ENCODE results near the gene DDX27. TPM values are rescaled to one million over a fixed set of nuclear protein-coding genes. Genes with fewer than 3 reads are reported as not detected.
"Not testable (repeated sequence)": the region's sequence is repeated elsewhere in the genome, so short reads cannot be mapped to it uniquely, and the experiment has no call there.

The DDX27 gene, protein sequence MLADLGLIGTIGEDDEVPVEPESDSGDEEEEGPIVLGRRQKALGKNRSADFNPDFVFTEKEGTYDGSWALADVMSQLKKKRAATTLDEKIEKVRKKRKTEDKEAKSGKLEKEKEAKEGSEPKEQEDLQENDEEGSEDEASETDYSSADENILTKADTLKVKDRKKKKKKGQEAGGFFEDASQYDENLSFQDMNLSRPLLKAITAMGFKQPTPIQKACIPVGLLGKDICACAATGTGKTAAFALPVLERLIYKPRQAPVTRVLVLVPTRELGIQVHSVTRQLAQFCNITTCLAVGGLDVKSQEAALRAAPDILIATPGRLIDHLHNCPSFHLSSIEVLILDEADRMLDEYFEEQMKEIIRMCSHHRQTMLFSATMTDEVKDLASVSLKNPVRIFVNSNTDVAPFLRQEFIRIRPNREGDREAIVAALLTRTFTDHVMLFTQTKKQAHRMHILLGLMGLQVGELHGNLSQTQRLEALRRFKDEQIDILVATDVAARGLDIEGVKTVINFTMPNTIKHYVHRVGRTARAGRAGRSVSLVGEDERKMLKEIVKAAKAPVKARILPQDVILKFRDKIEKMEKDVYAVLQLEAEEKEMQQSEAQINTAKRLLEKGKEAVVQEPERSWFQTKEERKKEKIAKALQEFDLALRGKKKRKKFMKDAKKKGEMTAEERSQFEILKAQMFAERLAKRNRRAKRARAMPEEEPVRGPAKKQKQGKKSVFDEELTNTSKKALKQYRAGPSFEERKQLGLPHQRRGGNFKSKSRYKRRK
- 10 to 100 TPM; 32.6 to 76.5 (median 46.7) TPM for polyA plus RNA-seq (ENCODE audit: low read depth in 6 of 6)

- H3K4me1 Mint-ChIP-seq, result peaks cover 21 to 40% (median 29%) of the 10 kb centered on the region in 3 donors
- peak; percentile 97 for DNase-seq
- peak; percentile 91 for ATAC-seq (ENCODE audit: low read depth in 2 of 2)
- peak within 1 kb of the TSS; percentile 97 to 100 (median 100) for H3K27ac Mint-ChIP-seq
- peaks cover 0 to 2% (median 0%) of the 10 kb centered on the region in 7 donors for H3K9me3 Mint-ChIP-seq
- H3K36me3 Mint-ChIP-seq, result no peaks in the 10 kb centered on the region
- peak within 1 kb of the TSS; percentile 88 to 99 (median 96) for H3K4me3 Mint-ChIP-seq
- no peaks in the 10 kb centered on the region for H3K27me3 Mint-ChIP-seq
Observed at GRCh38 chr20:49219091-49219923, at the start of gene DDX27. Gene DDX27, plus strand, starts transcription at chr20:49219416. Its CDS starts 33 bp downstream, at chr20:49219449.

- DNase-seq (no peak), ATAC-seq (ENCODE audit: low read depth in 2 of 2) (no peak)
- Mint-ChIP-seq H3K4me1 (peaks cover 24 to 33% (median 26%) of the 10 kb centered on the region in 3 donors), H3K27me3 (no peaks in the 10 kb centered on the region), H3K27ac (peak overlapping the region in 1 of 6 donors; percentile 51), H3K9me3 (no peaks in the 10 kb centered on the region), H3K4me3 (no peak overlapping the region), H3K36me3 (peaks cover 0 to 10% of the 10 kb centered on the region in 2 donors)
Observed at GRCh38 chr20:49169547-49169946, 49.7 kb upstream of the DDX27 start.

DNA sequence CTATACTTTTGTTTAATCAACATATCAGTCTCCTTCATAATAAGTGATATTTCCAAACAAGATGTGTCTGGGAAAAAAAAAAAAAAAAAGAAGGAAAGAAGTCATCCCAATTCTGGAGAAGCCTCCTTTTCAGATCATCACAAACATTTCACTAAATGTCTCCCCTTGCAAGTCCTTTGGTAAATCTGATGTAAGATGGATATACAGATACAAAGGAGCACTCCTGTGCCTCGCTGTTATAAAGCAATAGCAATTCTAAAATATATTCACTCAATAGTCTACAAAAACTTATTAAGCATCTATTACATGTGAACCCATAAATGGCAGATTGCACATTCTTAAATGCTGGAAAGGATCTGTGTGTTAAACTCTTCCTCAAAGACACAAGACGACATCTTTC is 48.5 kb upstream of the DDX27 start:
- no peak for ATAC-seq (ENCODE audit: low read depth in 2 of 2)
- Mint-ChIP-seq H3K4me3 (no peak overlapping the region), H3K9me3 (no peaks in the 10 kb centered on the region), H3K36me3 (peaks cover 0 to 10% of the 10 kb centered on the region in 2 donors), H3K4me1 (peaks cover 23 to 33% (median 24%) of the 10 kb centered on the region in 3 donors), H3K27me3 (no peaks in the 10 kb centered on the region), H3K27ac (peak overlapping the region in 1 of 6 donors; percentile 51)
- no peak for DNase-seq

DNA sequence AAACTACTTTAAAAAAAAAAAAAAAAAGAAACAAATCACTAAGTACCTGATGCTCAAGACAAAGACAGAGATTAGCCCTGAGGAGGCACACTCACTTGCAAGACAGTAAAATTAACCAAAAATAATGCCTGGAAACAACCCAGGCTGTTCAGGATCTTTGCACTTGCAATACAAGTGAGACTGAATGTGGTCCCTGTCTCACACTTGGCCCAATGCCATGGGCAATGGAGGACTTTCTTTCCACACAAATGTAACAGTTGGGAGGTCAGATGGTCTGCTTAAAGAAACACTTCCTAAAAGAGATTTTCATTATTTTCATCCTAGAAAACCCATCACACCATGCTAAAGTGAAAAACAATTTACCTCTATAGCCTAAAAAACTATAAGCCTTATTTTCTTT is 47.3 kb upstream of the DDX27 start:
- no peak overlapping the region for H3K4me3 Mint-ChIP-seq
- H3K27ac Mint-ChIP-seq, result peak overlapping the region in 2 of 6 donors; percentile 23 to 38
- H3K4me1 Mint-ChIP-seq, result peaks cover 11 to 26% (median 12%) of the 10 kb centered on the region in 3 donors
- H3K36me3 Mint-ChIP-seq, result peaks cover 0 to 10% of the 10 kb centered on the region in 2 donors
- no peaks in the 10 kb centered on the region for H3K27me3 Mint-ChIP-seq
- DNase-seq (no peak), ATAC-seq (ENCODE audit: low read depth in 2 of 2) (no peak)
- no peaks in the 10 kb centered on the region for H3K9me3 Mint-ChIP-seq

DNA sequence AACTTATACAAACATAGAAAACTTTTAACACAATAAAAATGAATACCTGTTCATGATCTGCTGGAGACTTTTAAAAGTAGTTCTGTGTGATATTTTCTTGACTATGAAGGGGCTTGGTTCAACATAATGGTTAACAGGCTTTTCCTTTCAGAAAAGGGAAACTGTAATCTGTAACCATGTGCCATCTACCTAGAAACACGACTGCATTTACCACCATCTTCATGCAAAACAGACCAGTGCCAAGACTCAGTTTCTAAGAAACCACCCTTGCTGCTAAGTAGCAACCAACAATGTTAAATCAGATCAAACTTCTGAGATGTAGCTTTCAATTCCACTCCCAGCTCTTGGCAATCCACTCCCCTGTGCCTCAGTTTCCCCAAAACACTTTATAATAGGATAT is 46.8 kb upstream of the DDX27 start:
- no peaks in the 10 kb centered on the region for H3K9me3 Mint-ChIP-seq
- H3K36me3 Mint-ChIP-seq, result peaks cover 0 to 10% of the 10 kb centered on the region in 2 donors
- no peak overlapping the region for H3K4me3 Mint-ChIP-seq
- DNase-seq (no peak), ATAC-seq (ENCODE audit: low read depth in 2 of 2) (no peak)
- no peaks in the 10 kb centered on the region for H3K27me3 Mint-ChIP-seq
- peak overlapping the region in 2 of 6 donors; percentile 23 to 38 for H3K27ac Mint-ChIP-seq
- H3K4me1 Mint-ChIP-seq, result peaks cover 8 to 22% (median 9%) of the 10 kb centered on the region in 3 donors

DNA sequence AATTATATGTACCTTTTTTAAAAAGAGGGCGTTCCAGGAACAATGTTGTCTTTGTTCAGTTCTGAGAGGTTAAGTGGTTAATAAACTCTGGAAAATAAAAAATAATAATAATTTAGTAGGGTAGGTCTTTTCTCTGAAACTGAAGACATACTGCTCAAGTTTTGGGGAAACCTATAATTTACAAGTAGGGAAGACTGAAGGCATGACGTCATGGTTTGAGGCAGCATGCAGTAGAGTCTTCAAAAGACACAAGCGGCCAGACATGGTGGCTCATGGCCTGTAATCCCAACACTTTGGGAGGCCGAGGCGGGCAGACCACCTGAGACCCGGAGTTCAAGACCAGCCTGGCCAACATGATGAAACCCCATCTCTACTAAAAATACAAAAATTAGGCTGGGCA is 45.0 kb upstream of the DDX27 start:
- H3K4me1 Mint-ChIP-seq, result peaks cover 4 to 25% (median 5%) of the 10 kb centered on the region in 3 donors
- H3K9me3 Mint-ChIP-seq, result no peaks in the 10 kb centered on the region
- H3K4me3 Mint-ChIP-seq, result no peak overlapping the region
- DNase-seq, result no peak
- ATAC-seq (ENCODE audit: low read depth in 2 of 2), result no peak
- peak overlapping the region in 1 of 6 donors; percentile 70 for H3K27ac Mint-ChIP-seq
- peaks cover 0 to 10% of the 10 kb centered on the region in 2 donors for H3K36me3 Mint-ChIP-seq
- no peaks in the 10 kb centered on the region for H3K27me3 Mint-ChIP-seq

- H3K9me3 Mint-ChIP-seq, result no peaks in the 10 kb centered on the region
- peaks cover 29 to 63% (median 36%) of the 10 kb centered on the region in 3 donors for H3K4me1 Mint-ChIP-seq
- H3K27me3 Mint-ChIP-seq, result no peaks in the 10 kb centered on the region
- no peak for DNase-seq
- peak; percentile 32 to 46 for ATAC-seq (ENCODE audit: low read depth in 2 of 2)
- H3K27ac Mint-ChIP-seq, result peak overlapping the region in 4 of 6 donors; percentile 6 to 67 (median 36)
- no peak overlapping the region for H3K4me3 Mint-ChIP-seq
- no peaks in the 10 kb centered on the region for H3K36me3 Mint-ChIP-seq
Observed at GRCh38 chr20:49179368-49180277, 39.6 kb upstream of the DDX27 start.

DNA sequence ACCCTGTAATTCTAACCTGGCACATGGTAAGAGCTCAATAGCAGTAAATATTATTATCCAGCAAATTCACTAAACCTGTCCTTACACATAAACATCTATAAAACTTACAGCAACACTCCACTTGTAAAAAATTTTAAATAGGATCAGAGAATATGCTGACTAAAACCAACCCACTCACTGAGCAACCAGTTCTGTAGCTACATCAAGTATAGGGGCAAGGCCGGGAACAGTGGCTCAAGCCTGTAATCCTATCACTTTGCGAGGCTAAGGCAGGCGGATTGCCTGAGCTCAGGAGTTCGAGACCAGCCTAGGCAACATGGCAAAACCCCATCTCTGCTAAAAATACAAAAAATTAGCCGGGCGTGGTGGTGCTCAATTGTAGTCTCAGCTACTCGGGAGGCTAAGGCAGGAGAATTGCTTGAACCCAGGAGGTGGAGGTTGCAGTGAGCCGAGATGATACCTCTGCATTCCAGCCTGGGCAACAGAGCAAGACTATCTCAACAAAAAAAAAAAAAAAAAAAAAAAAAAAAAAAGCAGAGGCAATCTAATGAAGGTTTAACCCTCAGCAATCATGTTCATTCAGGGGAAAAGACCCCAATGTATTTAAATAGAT is 37.8 kb upstream of the DDX27 start:
- no peak for DNase-seq
- peak overlapping the region in 4 of 6 donors; percentile 43 to 80 (median 54) for H3K27ac Mint-ChIP-seq

GRCh38 chr20:49183444-49183843 is 35.8 kb upstream of the DDX27 start:
- Mint-ChIP-seq H3K4me3 (peak overlapping the region in 1 of 8 donors; percentile 66), H3K36me3 (no peaks in the 10 kb centered on the region), H3K27me3 (no peaks in the 10 kb centered on the region), H3K9me3 (no peaks in the 10 kb centered on the region), H3K27ac (no peak overlapping the region), H3K4me1 (peaks cover 42 to 68% (median 59%) of the 10 kb centered on the region in 3 donors)
- no peak for DNase-seq
- ATAC-seq (ENCODE audit: low read depth in 2 of 2), result no peak

More for the DNA sequence above, 37.8 kb upstream of the DDX27 start:
- H3K4me1 Mint-ChIP-seq, result peaks cover 30 to 67% (median 46%) of the 10 kb centered on the region in 3 donors
- ATAC-seq (ENCODE audit: low read depth in 2 of 2), result no peak
- no peaks in the 10 kb centered on the region for H3K9me3 Mint-ChIP-seq
- H3K27me3 Mint-ChIP-seq, result no peaks in the 10 kb centered on the region
- no peak overlapping the region for H3K4me3 Mint-ChIP-seq
- H3K36me3 Mint-ChIP-seq, result no peaks in the 10 kb centered on the region

DNA sequence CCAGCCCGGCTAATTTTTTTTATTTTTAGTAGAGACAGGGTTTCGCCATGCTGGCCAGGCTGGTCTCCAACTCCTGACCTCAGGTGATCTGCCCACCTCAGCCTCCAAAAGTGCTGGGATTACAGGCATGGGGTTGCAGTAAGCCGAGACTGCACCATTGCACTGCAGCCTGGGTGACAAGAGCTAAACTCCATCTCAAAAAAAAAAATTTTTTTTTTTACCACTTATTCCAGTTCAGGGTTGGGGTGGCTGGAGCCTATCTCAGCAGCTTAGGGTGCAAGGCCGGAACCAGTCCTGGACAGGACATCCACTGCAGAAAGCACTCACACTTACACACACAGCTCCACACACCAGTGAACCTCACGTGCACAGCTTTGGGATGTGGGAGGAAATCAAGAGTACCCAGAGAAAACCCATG is 35.1 kb upstream of the DDX27 start:
- H3K4me3 Mint-ChIP-seq, result peak overlapping the region in 3 of 8 donors; percentile 47 to 64 (median 52)
- H3K27ac Mint-ChIP-seq; ATAC-seq (ENCODE audit: low read depth in 2 of 2); H3K27me3 Mint-ChIP-seq; DNase-seq; H3K36me3 Mint-ChIP-seq; H3K9me3 Mint-ChIP-seq: not testable (repeated sequence)
- peaks cover 45 to 67% (median 63%) of the 10 kb centered on the region in 3 donors for H3K4me1 Mint-ChIP-seq

DNA sequence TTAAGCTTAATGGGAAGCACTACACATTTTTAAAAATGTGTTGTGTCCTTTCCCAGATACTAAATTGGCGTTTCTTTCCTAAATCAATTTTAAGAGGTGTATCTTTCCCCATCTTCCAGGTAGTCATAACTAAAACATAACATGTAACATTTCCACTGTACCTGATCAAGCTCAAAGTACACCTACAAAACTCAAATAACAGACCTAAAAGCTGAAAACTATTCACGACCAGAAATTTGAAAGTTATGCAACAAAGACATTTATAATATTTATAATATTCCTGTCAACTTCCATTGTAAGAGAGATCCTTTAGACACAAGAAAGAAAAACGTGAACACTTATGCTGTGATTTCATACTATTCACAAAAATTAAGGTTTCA is 34.5 kb upstream of the DDX27 start:
- Mint-ChIP-seq H3K27ac (peak overlapping the region in 1 of 6 donors; percentile 55), H3K9me3 (no peaks in the 10 kb centered on the region), H3K4me3 (peak overlapping the region in 2 of 8 donors; percentile 5 to 64), H3K36me3 (no peaks in the 10 kb centered on the region), H3K27me3 (peaks cover 0 to 3% (median 0%) of the 10 kb centered on the region in 3 donors), H3K4me1 (peaks cover 41 to 61% (median 58%) of the 10 kb centered on the region in 3 donors)
- DNase-seq, result no peak
- ATAC-seq (ENCODE audit: low read depth in 2 of 2), result no peak
